Ovary (tissue), 3 donors: ENCODE measurements around the gene SCGB1D2.

Source experiments
- CTCF ChIP-seq, 3 donors: fragments of 450-650 bp in 2 of 3; fragments of 200-600 bp in 1 of 3; IDR thresholded peaks; one replicate each; pipeline versions ENCODE4 v1.5.1 to v1.8.0; 2016 to 2022; ENCODE audit warnings: antibody characterized with exemption in 3 of 3, mild to moderate bottlenecking in 1 of 3
- EP300 ChIP-seq: sonication (generic); formaldehyde crosslinking; IDR thresholded peaks from one replicate; pipeline ENCODE4 v1.6.1; 2017; ENCODE audit warnings: antibody characterized with exemption
- donor health status: DM: no; HTN: no; CAD: no.

GRCh38 chr11:62223095-62223494 lies 18.9 kb upstream of the SCGB1D2 start:
- no peak for TF ChIP-seq EP300
- no peak for TF ChIP-seq CTCF (IDR thresholded peaks at IDR 0.05)
